Coronary artery (tissue), 2 donors: ENCODE results near the gene TEAD1.
"Not testable (repeated sequence)": the region's sequence is repeated elsewhere in the genome, so short reads cannot be mapped to it uniquely, and the experiment has no call there.

ENCODE experiments used
- DNase-seq: peaks from one replicate; pipeline ENCODE4 v3.0.0-alpha.2; 2017; ENCODE audit warnings: low spot score
- H3K27ac ChIP-seq, 2 donors: fragments of 200-600 bp; sonication (generic); one replicate each; pipeline ENCODE4 v1.5.1; 2016 to 2019
- H3K4me3 ChIP-seq: fragments of 200-600 bp; sonication (generic); 2 replicates; pipeline ENCODE4 v1.5.1; 2016; ENCODE audit warnings: mild to moderate bottlenecking, moderate library complexity
- CTCF ChIP-seq: fragments of 200-600 bp; sonication (generic); IDR thresholded peaks from one replicate; pipeline ENCODE4 v1.5.1; 2019; ENCODE audit warnings: antibody characterized with exemption

Gene TEAD1

GRCh38 chr11:12757416-12757815 is 83.2 kb downstream of the TEAD1 start:
- H3K4me3 ChIP-seq, result no peak overlapping the region
- DNase-seq, result no peak
- H3K27ac ChIP-seq, result no peak overlapping the region
- no peak for TF ChIP-seq CTCF

GRCh38 chr11:12758117-12758516 is 83.9 kb downstream of the TEAD1 start:
- not testable (repeated sequence) for H3K27ac ChIP-seq, H3K4me3 ChIP-seq, DNase-seq

GRCh38 chr11:12761029-12761428 is 86.8 kb downstream of the TEAD1 start:
- DNase-seq, result no peak
- no peak overlapping the region for H3K4me3 ChIP-seq
- H3K27ac ChIP-seq, result no peak overlapping the region
- no peak for TF ChIP-seq CTCF

- TF ChIP-seq CTCF, result no peak
- no peak for DNase-seq
- no peak overlapping the region for H3K27ac ChIP-seq
- no peak overlapping the region for H3K4me3 ChIP-seq
Measured at GRCh38 chr11:12762278-12762677, 88.1 kb downstream of the TEAD1 start.

GRCh38 chr11:12762696-12763324 is 88.6 kb downstream of the TEAD1 start:
- Histone ChIP-seq H3K4me3 (no peak overlapping the region), H3K27ac (no peak overlapping the region)
- no peak for DNase-seq
- TF ChIP-seq CTCF, result no peak

GRCh38 chr11:12764187-12764914 is 90.1 kb downstream of the TEAD1 start:
- TF ChIP-seq CTCF, result no peak
- Histone ChIP-seq H3K27ac (no peak overlapping the region), H3K4me3 (no peak overlapping the region)
- DNase-seq, result no peak

- Histone ChIP-seq H3K4me3 (no peak overlapping the region), H3K27ac (no peak overlapping the region)
- no peak for DNase-seq
- no peak for TF ChIP-seq CTCF
Measured at GRCh38 chr11:12765428-12765827, 91.2 kb downstream of the TEAD1 start.
